ENCODE measurements around the gene CTSE. TPM values are rescaled to one million over a fixed set of nuclear protein-coding genes. Genes with fewer than 3 reads are reported as not detected.
A peak's percentile ranks its signal among the peaks of the same experiment; 100 is the strongest.

Gene CTSE
- total RNA-seq, 1 experiment from 2014 or later = 0.39 TPM

DNA sequence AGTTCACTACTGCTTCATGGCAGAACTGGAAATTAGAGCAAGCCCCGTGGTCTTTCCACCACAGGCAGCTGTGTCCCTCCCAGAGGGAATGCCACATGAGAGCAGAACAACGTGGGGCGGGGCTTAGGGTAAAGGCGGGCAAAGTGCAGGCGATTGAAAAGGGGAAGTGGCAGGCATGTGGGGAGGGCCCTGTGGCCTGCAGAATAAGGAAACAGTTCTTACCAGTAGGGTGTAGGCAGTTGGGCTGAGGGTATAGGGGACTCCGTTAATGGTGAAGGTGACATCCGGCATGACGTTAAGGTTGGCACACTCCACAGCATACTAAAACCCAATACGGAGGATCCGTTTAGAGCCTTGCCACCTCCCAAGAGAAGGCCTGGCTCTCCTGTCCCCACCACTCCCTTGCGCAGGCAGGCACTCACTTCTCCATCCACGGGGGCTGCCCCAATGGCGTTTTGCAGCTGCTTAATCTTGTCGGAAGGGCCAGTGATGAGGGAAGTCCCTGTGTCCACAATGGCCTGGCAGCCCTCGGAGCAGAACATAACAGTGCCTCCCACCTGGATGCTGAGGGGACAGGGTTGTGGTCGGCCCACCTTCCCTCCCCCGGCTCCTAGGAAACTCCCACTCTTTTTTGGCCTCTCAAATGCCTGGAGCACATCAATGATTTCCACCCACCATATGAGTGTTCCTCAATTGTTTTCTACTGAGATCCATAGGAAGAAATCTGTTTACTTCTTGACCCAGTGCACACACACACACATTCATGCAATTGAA, 11.4 kb downstream of the CTSE start:
- no peaks in the 10 kb centered on the region for H3K9me3 ChIP-seq (ENCODE audit: low read depth, low read length, poor library complexity, severe bottlenecking)
- ChIA-PET POLR2A (ENCODE audit: low non-redundant PET) (no interaction called here), CTCF (no interaction called here)
- intact Hi-C loops (cut with micrococcal nuclease; ENCODE audit: unreplicated experiment) = no loop called here
- no peak overlapping the region for H3K27ac ChIP-seq (ENCODE audit: low read depth, low read length, poor library complexity, severe bottlenecking)
- peak; percentile 34 for DNase-seq (ENCODE audit: low spot score)
- no peaks in the 10 kb centered on the region for H3K27me3 ChIP-seq (replicated peaks; ENCODE audit: insufficient read depth, low read depth, low read length, poor library complexity)
- no TSS peak for BruUV-seq (replicated peaks)
- no peaks in the 10 kb centered on the region for H3K4me1 ChIP-seq (ENCODE audit: insufficient read depth, low read length, poor library complexity, severe bottlenecking)
- TF ChIP-seq, protein P1, sequence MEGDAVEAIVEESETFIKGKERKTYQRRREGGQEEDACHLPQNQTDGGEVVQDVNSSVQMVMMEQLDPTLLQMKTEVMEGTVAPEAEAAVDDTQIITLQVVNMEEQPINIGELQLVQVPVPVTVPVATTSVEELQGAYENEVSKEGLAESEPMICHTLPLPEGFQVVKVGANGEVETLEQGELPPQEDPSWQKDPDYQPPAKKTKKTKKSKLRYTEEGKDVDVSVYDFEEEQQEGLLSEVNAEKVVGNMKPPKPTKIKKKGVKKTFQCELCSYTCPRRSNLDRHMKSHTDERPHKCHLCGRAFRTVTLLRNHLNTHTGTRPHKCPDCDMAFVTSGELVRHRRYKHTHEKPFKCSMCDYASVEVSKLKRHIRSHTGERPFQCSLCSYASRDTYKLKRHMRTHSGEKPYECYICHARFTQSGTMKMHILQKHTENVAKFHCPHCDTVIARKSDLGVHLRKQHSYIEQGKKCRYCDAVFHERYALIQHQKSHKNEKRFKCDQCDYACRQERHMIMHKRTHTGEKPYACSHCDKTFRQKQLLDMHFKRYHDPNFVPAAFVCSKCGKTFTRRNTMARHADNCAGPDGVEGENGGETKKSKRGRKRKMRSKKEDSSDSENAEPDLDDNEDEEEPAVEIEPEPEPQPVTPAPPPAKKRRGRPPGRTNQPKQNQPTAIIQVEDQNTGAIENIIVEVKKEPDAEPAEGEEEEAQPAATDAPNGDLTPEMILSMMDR (conservative IDR thresholded peaks at IDR 0.05; ENCODE audit: low read depth, low read length) = no peak
- TF ChIP-seq EZH2 (IDR thresholded peaks at IDR 0.05; ENCODE audit: borderline replicate concordance, low read depth, low read length, poor library complexity, severe bottlenecking) = no peak
- H3K36me3 ChIP-seq (ENCODE audit: insufficient read depth, low read length, poor library complexity, severe bottlenecking) = no peaks in the 10 kb centered on the region
- no peak overlapping the region for H3K4me3 ChIP-seq (ENCODE audit: low read depth, low read length, poor library complexity, severe bottlenecking)

DNA sequence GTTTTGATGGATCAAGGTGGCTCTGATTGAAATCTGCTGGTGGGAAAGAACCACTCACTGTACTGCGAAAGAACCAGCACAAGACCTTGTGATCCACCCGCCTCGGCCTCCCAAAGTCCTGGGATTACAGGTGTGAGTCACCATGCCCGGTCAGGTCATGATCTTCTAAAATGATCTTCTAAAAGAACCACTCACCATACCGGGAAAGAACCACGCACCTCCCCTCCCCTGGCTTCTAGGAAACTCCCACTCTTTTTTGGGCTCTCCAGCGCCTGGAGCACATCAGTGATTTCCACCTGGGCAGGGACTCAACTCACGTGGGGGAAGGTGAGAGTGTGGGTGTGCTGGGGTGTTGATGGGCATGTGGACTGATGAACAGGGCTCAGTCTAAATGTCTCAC, 12.6 kb downstream of the CTSE start:
- Histone ChIP-seq H3K27me3 (replicated peaks; ENCODE audit: insufficient read depth, low read depth, low read length, poor library complexity) (no peaks in the 10 kb centered on the region), H3K4me1 (ENCODE audit: insufficient read depth, low read length, poor library complexity, severe bottlenecking) (no peaks in the 10 kb centered on the region), H3K36me3 (ENCODE audit: insufficient read depth, low read length, poor library complexity, severe bottlenecking) (no peaks in the 10 kb centered on the region), H3K27ac (ENCODE audit: low read depth, low read length, poor library complexity, severe bottlenecking) (no peak overlapping the region), H3K4me3 (ENCODE audit: low read depth, low read length, poor library complexity, severe bottlenecking) (no peak overlapping the region), H3K9me3 (ENCODE audit: low read depth, low read length, poor library complexity, severe bottlenecking) (no peaks in the 10 kb centered on the region)
- ChIA-PET POLR2A (ENCODE audit: low non-redundant PET) (no interaction called here), CTCF (no interaction called here)
- intact Hi-C loops (cut with micrococcal nuclease; ENCODE audit: unreplicated experiment) = no loop called here
- no TSS peak for BruUV-seq (replicated peaks)
- no peak for TF ChIP-seq EZH2 (IDR thresholded peaks at IDR 0.05; ENCODE audit: borderline replicate concordance, low read depth, low read length, poor library complexity, severe bottlenecking)
- TF ChIP-seq, protein P1 (conservative IDR thresholded peaks at IDR 0.05; ENCODE audit: low read depth, low read length) = no peak
- no peak for DNase-seq (ENCODE audit: low spot score)

DNA sequence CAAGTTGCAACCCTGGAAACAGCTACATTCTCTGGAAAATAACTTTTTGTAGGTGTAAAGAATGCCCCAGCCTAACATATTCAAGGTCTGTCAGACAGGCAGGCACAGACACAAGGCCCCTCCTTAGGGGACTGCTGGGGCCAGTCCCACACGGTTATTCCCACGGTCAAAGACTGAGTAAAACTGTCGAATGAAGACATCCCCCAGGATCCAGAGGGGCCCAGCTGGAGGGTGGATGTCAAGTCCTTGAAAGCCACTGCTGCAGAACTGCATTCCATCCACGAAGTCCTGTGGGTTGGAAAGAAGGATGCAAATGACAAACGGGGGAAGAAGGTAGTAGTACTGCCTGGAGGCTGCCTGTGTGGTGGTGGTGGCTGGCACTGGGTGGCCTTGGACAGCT, 13.6 kb downstream of the CTSE start:
- intact Hi-C loops (cut with micrococcal nuclease; ENCODE audit: unreplicated experiment) = no loop called here
- TF ChIP-seq, protein P1 (conservative IDR thresholded peaks at IDR 0.05; ENCODE audit: low read depth, low read length) = no peak
- TF ChIP-seq EZH2 (IDR thresholded peaks at IDR 0.05; ENCODE audit: borderline replicate concordance, low read depth, low read length, poor library complexity, severe bottlenecking) = no peak
- no peaks in the 10 kb centered on the region for H3K4me1 ChIP-seq (ENCODE audit: insufficient read depth, low read length, poor library complexity, severe bottlenecking)
- H3K9me3 ChIP-seq (ENCODE audit: low read depth, low read length, poor library complexity, severe bottlenecking) = no peaks in the 10 kb centered on the region
- BruUV-seq (replicated peaks) = no TSS peak
- H3K36me3 ChIP-seq (ENCODE audit: insufficient read depth, low read length, poor library complexity, severe bottlenecking) = no peaks in the 10 kb centered on the region
- no peak overlapping the region for H3K27ac ChIP-seq (ENCODE audit: low read depth, low read length, poor library complexity, severe bottlenecking)
- H3K27me3 ChIP-seq (replicated peaks; ENCODE audit: insufficient read depth, low read depth, low read length, poor library complexity) = no peaks in the 10 kb centered on the region
- DNase-seq (ENCODE audit: low spot score) = no peak
- CTCF ChIA-PET = interaction anchor here (0.6 kb wide), 1 partner anchor 33 kb away, joined by 3 read pairs; no protein-coding TSS in a partner anchor
- POLR2A ChIA-PET (ENCODE audit: low non-redundant PET) = no interaction called here
- H3K4me3 ChIP-seq (ENCODE audit: low read depth, low read length, poor library complexity, severe bottlenecking) = no peak overlapping the region

All from A673 (cell line).